ENCODE results near the gene CD27. TPM values are rescaled to one million over a fixed set of nuclear protein-coding genes. Genes with fewer than 3 reads are reported as not detected.

The CD27 gene
- total RNA-seq, 2 experiments from 2014 or later = 152 to 158 TPM

DNA sequence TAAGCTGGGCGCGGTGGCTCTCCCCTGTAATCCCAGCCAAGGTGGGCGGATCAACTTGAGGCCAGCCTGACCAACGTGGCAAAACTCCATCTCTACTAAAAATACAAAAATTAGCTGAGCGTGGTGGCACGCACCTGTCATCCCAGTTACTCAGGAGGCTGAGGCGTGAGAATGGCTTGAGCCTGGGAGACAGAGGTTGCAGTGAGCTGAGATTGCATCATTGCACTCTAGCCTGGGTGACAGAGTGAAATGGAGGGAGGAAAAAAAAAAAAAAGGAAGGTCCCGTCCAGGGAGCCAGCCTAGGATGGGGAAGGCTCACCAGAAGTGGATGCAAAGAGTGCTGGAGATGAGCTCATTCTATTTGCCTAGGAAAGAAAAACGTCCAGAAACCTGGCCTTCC, 1.9 kb upstream of the CD27 start:
- H3K4me3 Mint-ChIP-seq = peak overlapping the region; percentile 37
- no peak for DNase-seq
- H3K27ac Mint-ChIP-seq = peak overlapping the region; percentile 94
- no peaks in the 10 kb centered on the region for H3K27me3 Mint-ChIP-seq
- peaks cover 52% of the 10 kb centered on the region for H3K4me1 Mint-ChIP-seq
- H3K36me3 Mint-ChIP-seq = peaks cover 20% of the 10 kb centered on the region
- POLR2A ChIA-PET = interaction anchor here (1.5 to 6.4 kb wide), 8 partner anchors 9 to 93 kb away, joined by 3 to 177 read pairs (median 34); partner anchors contain the start of genes GAPDH, TAPBPL and VAMP1
- ATAC-seq (ENCODE audit: low read depth) = no peak
- H3K9me3 Mint-ChIP-seq = no peaks in the 10 kb centered on the region

DNA sequence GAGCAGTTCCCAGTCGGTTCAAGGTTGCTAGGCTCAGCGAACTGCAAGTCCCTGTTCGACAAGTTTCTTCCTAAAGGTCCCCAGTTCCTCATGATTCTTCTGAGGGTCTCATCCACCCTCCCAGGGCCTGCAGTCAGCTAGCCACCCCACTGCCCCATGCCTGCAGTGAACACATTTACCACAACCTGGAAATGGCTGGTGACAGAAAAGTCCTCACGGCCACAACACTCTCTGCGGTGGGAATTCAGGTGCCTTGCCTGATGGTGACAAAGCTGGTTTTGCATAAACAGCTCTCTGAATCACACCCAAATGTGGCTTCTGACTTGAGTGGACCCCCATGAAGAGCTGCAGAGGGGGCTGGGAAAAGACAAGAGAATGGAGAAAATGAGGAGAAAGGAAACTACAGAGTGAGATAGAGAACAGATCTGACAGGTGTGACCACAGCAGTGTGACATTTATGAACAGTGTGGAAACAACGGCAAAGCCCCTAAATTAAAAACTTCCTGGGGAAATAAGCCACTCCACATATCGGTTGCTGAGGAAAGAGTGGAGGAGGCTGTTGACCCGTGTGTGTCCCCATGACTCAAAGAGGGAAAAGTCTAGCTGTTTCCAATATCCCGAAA, 1.3 kb upstream of the CD27 start:
- POLR2A ChIA-PET = interaction anchor here (0.5 to 6.4 kb wide), 11 partner anchors 8 to 125 kb away, joined by 3 to 177 read pairs (median 20); partner anchors contain the start of genes GAPDH, NOP2, TAPBPL and VAMP1
- H3K4me3 Mint-ChIP-seq = peak overlapping the region; percentile 94
- H3K36me3 Mint-ChIP-seq = peaks cover 24% of the 10 kb centered on the region
- peaks cover 54% of the 10 kb centered on the region for H3K4me1 Mint-ChIP-seq
- DNase-seq = no peak
- peak overlapping the region; percentile 94 for H3K27ac Mint-ChIP-seq
- H3K27me3 Mint-ChIP-seq = no peaks in the 10 kb centered on the region
- peak; percentile 12 for ATAC-seq (ENCODE audit: low read depth)
- no peaks in the 10 kb centered on the region for H3K9me3 Mint-ChIP-seq

DNA sequence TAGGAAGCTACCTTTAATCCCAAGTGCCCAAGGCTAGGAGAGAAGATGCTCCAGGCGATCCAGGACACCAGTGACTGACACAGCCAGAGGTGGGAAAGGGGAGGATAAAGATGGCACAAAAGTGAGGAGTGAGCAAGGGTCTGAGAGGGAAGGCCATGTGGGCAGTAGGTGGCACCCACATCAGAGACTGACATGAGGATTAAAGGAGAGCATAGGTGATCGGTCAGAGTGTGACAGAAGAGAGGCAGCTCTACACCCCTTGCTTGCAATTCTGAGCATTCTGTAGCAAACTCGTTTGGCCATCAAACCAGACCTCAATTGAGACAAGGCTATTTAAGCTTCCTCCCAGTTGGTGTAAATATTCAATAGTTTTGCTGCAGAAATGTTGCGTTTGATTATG, 724 bp upstream of the CD27 start:
- Mint-ChIP-seq H3K36me3 (peaks cover 27% of the 10 kb centered on the region), H3K9me3 (no peaks in the 10 kb centered on the region), H3K4me1 (peaks cover 49% of the 10 kb centered on the region), H3K27me3 (no peaks in the 10 kb centered on the region), H3K27ac (peak overlapping the region; percentile 94), H3K4me3 (peak overlapping the region; percentile 94)
- DNase-seq (no peak), ATAC-seq (ENCODE audit: low read depth) (no peak)
- POLR2A ChIA-PET = interaction anchor here (0.5 to 6.4 kb wide), 10 partner anchors 8 to 124 kb away, joined by 3 to 177 read pairs (median 26); partner anchors contain the start of genes GAPDH, NOP2, TAPBPL and VAMP1

DNA sequence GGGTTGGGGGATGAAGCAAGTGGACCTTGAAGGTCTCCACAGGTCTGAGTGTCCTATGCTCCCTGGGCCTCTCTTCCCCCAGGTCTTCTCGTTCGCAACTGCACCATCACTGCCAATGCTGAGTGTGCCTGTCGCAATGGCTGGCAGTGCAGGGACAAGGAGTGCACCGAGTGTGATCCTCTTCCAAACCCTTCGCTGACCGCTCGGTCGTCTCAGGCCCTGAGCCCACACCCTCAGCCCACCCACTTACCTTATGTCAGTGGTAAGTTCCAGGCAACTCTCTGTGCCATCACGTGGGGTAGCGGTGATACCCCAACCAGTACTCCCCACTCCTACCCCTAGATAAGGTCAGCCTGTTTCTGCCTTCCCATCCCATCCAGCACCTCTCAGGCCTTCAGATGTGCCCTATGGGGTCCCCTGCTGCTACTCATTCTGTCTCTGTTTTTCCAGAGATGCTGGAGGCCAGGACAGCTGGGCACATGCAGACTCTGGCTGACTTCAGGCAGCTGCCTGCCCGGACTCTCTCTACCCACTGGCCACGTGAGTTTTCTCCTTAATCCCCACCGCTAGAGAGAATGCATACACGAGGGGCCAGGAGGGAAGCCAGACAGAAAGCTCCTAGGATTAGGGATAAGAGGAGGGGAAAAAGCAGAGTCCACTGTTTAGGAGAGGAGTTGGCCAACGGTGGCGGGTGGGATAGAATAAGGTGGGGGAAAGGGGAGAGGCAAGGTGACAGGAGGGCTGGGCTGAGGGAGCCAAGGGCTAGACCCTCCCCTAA, 5.5 kb downstream of the CD27 start:
- POLR2A ChIA-PET = interaction anchor here (1.0 to 5.1 kb wide), 13 partner anchors 7 to 114 kb away, joined by 3 to 151 read pairs (median 20); partner anchors contain the start of genes CD27, GAPDH, MRPL51 and VAMP1
- Mint-ChIP-seq H3K27me3 (no peaks in the 10 kb centered on the region), H3K4me3 (peak overlapping the region; percentile 98), H3K36me3 (peaks cover 50% of the 10 kb centered on the region), H3K4me1 (peaks cover 54% of the 10 kb centered on the region), H3K9me3 (no peaks in the 10 kb centered on the region), H3K27ac (peak overlapping the region; percentile 98)
- DNase-seq = no peak
- ATAC-seq (ENCODE audit: low read depth) = no peak

DNA sequence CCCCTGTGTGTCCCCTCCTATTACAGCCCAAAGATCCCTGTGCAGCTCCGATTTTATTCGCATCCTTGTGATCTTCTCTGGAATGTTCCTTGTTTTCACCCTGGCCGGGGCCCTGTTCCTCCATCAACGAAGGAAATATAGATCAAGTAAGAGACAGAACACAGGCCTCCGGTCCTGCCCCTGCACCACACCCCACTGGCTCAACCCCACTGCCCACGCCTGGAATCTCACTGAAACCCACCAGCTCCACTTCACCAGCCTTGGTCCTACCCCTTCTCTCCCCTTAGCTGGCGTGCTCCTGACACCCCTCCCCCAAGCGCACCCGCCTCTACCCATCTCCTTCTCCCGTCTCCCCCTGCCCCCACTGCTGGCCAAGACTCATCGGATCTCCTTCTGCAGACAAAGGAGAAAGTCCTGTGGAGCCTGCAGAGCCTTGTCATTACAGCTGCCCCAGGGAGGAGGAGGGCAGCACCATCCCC, 6.2 kb downstream of the CD27 start:
- Mint-ChIP-seq H3K36me3 (peaks cover 50% of the 10 kb centered on the region), H3K4me3 (peak overlapping the region; percentile 98), H3K4me1 (peaks cover 52% of the 10 kb centered on the region), H3K27me3 (no peaks in the 10 kb centered on the region), H3K27ac (peak overlapping the region; percentile 98), H3K9me3 (no peaks in the 10 kb centered on the region)
- DNase-seq (peak; percentile 61), ATAC-seq (ENCODE audit: low read depth) (no peak)
- POLR2A ChIA-PET = interaction anchor here (0.8 to 5.1 kb wide), 17 partner anchors 7 to 115 kb away, joined by 3 to 151 read pairs (median 14); partner anchors contain the start of genes CD27, GAPDH, MRPL51 and VAMP1

DNA sequence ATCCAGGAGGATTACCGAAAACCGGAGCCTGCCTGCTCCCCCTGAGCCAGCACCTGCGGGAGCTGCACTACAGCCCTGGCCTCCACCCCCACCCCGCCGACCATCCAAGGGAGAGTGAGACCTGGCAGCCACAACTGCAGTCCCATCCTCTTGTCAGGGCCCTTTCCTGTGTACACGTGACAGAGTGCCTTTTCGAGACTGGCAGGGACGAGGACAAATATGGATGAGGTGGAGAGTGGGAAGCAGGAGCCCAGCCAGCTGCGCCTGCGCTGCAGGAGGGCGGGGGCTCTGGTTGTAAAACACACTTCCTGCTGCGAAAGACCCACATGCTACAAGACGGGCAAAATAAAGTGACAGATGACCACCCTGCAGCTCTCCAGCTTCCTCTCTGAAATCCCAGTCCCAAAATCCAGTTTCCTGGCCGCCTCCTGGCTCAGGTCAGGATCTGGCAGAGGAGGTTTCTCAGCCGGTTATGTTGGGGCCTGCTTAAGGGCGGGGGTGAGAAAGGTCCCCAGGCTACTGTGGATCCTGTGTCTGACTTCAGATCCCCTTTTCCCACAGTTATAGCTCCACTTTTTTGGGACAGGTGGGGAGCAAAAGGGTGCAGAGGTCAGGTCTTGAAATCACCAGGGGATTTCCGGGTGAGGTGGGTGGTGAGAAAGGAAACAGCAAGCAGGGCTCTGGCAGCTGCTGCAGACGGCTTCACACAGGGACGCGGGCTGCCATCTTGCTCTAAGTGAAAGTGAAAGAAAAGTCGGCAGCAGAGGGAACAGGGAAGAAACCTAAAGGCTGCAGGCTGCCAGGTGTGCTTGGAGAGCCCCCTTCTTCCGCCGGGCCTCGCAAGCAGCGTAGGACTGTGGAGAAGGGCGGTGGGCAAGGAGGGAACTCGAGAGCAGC, 6.8 kb downstream of the CD27 start, which contains the start of gene TAPBPL:
TSS of gene TAPBPL (plus strand) at position 695 of the 897 bp plus-strand sequence. CDS start 207 bp downstream, outside the sequence.
- Mint-ChIP-seq H3K4me3 (peak within 1 kb of the TSS; percentile 98), H3K36me3 (peaks cover 47% of the 10 kb centered on the region), H3K27ac (peak within 1 kb of the TSS; percentile 98), H3K9me3 (no peaks in the 10 kb centered on the region), H3K4me1 (peaks cover 51% of the 10 kb centered on the region), H3K27me3 (no peaks in the 10 kb centered on the region)
- DNase-seq = peak; percentile 73
- POLR2A ChIA-PET = interaction anchor here (0.8 to 5.1 kb wide), 18 partner anchors 8 to 115 kb away, joined by 3 to 151 read pairs (median 8); partner anchors contain the start of genes CD27, GAPDH, MRPL51 and VAMP1
- ATAC-seq (ENCODE audit: low read depth) = peak; percentile 83

DNA sequence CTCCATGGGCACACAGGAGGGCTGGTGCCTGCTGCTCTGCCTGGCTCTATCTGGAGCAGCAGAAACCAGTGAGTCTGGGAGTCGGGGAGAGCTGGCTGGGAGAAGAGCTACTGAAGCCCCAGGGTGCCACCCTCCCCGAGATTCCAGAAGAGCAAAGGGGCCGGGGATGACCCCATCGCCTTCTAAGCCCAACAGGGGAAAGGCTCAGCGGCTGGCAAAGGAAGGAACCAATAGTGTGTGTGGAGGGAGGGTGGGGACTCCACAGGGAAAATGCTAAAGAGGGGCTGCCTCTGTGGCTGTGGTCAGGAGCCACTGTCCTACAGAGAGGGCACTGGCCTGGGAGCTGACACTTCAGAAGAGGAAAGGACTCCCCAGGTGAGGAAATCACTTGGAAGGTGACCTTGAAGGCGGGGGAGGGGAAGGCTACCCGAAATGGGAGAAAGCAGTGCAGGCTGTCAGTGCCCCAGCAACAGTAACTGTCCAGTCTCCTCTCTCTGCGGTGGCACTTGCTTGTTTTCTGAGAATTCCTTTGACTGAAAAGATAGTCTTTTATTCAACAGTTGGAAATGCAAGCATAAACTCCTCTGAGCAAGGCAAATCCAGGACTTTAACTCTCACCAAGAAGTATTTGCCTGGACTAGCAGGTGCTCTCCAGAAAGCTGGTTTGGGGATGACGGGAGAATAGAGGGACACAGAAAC, 7.6 kb downstream of the CD27 start:
- H3K27me3 Mint-ChIP-seq = no peaks in the 10 kb centered on the region
- peak overlapping the region; percentile 98 for H3K27ac Mint-ChIP-seq
- H3K36me3 Mint-ChIP-seq = peaks cover 50% of the 10 kb centered on the region
- H3K4me3 Mint-ChIP-seq = peak overlapping the region; percentile 98
- ATAC-seq (ENCODE audit: low read depth) (peak; percentile 1), DNase-seq (no peak)
- POLR2A ChIA-PET = interaction anchor here (0.8 to 5.1 kb wide), 17 partner anchors 9 to 400 kb away, joined by 3 to 151 read pairs (median 14); partner anchors contain the start of genes CD27, GAPDH, MRPL51 and USP5
- peaks cover 50% of the 10 kb centered on the region for H3K4me1 Mint-ChIP-seq
- no peaks in the 10 kb centered on the region for H3K9me3 Mint-ChIP-seq

DNA sequence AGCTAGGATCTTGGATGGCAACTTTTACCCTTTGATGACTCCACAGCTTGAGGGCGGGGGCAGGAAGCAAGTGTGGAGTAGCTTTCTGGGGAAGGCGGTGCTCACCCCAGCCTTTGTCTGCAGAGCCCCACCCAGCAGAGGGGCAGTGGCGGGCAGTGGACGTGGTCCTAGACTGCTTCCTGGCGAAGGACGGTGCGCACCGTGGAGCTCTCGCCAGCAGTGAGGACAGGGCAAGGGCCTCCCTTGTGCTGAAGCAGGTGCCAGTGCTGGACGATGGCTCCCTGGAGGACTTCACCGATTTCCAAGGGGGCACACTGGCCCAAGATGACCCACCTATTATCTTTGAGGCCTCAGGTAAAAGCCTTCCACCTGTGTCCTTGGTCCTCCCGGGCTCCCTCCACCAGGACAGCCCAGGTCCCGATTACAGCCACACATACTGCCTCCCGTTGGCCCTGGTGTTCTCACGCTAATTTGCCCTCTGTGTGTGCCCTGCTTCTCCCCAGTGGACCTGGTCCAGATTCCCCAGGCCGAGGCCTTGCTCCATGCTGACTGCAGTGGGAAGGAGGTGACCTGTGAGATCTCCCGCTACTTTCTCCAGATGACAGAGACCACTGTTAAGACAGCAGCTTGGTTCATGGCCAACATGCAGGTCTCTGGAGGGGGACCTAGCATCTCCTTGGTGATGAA, 8.3 kb downstream of the CD27 start:
- Mint-ChIP-seq H3K27ac (peak overlapping the region; percentile 98), H3K27me3 (no peaks in the 10 kb centered on the region), H3K9me3 (no peaks in the 10 kb centered on the region), H3K36me3 (peaks cover 49% of the 10 kb centered on the region), H3K4me1 (peaks cover 45% of the 10 kb centered on the region), H3K4me3 (peak overlapping the region; percentile 98)
- ATAC-seq (ENCODE audit: low read depth) (peak; percentile 12), DNase-seq (no peak)
- POLR2A ChIA-PET = interaction anchor here (0.7 to 5.1 kb wide), 14 partner anchors 8 to 399 kb away, joined by 3 to 151 read pairs (median 17); partner anchors contain the start of genes CD27, GAPDH, MRPL51 and USP5

DNA sequence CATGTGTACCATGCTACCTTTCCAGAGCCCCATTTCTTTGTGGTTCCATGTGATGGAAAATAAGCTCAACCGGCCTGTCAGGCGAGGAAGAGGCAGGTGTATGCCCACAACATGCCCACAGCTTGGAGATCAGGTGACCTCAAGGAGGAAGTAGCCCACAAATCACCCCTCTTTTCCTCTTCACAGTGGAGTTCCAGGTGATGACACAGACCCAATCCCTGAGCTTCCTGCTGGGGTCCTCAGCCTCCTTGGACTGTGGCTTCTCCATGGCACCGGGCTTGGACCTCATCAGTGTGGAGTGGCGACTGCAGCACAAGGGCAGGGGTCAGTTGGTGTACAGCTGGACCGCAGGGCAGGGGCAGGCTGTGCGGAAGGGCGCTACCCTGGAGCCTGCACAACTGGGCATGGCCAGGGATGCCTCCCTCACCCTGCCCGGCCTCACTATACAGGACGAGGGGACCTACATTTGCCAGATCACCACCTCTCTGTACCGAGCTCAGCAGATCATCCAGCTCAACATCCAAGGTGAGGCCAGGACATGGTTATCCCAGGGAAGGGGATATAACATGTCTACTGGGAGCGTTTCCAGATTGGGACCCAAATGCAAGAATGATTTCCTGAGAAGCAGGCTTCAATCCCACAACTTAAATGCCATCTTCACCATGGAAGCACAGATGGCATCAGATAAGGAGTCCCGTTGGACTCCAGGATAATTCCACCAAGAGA, 12.6 kb downstream of the CD27 start:
- peak overlapping the region; percentile 44 for H3K27ac Mint-ChIP-seq
- no peaks in the 10 kb centered on the region for H3K27me3 Mint-ChIP-seq
- peaks cover 56% of the 10 kb centered on the region for H3K4me1 Mint-ChIP-seq
- POLR2A ChIA-PET = interaction anchor here (0.7 to 11.1 kb wide), 8 partner anchors 12 to 111 kb away, joined by 3 to 177 read pairs (median 6); partner anchors contain the start of genes CD27, GAPDH, NOP2 and VAMP1
- peak overlapping the region; percentile 2 for H3K4me3 Mint-ChIP-seq
- H3K9me3 Mint-ChIP-seq = no peaks in the 10 kb centered on the region
- peaks cover 58% of the 10 kb centered on the region for H3K36me3 Mint-ChIP-seq
- DNase-seq (no peak), ATAC-seq (ENCODE audit: low read depth) (no peak)

DNA sequence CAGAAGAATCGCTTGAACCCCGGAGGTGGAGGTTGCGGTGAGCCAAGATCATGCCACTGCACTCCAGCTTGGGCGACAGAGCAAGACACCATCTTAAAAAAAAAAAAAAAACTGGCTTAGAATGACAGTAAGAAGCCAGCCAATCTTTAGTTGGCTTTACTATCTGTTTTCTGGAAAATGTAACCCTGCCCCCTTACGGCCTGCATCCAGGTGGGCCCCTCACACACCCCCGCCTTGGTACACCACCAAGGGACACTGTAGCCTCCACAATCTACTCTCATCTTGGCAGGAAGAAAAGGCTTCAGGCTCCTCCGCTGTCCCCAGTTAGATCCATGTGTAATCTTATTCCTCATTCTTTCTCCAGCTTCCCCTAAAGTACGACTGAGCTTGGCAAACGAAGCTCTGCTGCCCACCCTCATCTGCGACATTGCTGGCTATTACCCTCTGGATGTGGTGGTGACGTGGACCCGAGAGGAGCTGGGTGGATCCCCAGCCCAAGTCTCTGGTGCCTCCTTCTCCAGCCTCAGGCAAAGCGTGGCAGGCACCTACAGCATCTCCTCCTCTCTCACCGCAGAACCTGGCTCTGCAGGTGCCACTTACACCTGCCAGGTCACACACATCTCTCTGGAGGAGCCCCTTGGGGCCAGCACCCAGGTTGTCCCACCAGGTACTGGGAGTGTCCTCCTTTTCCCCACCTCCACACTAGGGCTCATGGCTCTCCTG, 13.7 kb downstream of the CD27 start:
- DNase-seq (no peak), ATAC-seq (ENCODE audit: low read depth) (no peak)
- H3K4me3 Mint-ChIP-seq = no peak overlapping the region
- H3K4me1 Mint-ChIP-seq = peaks cover 60% of the 10 kb centered on the region
- no peaks in the 10 kb centered on the region for H3K27me3 Mint-ChIP-seq
- H3K9me3 Mint-ChIP-seq = no peaks in the 10 kb centered on the region
- POLR2A ChIA-PET = interaction anchor here (0.6 to 11.1 kb wide), 9 partner anchors 7 to 225 kb away, joined by 3 to 177 read pairs (median 7); partner anchors contain the start of genes CD27, GAPDH, TAPBPL and VAMP1
- peaks cover 62% of the 10 kb centered on the region for H3K36me3 Mint-ChIP-seq
- peak overlapping the region; percentile 71 for H3K27ac Mint-ChIP-seq
